HG03066 (cell line): ENCODE data around the gene GBP6.
"Not testable (repeated sequence)": the region's sequence is repeated elsewhere in the genome, so short reads cannot be mapped to it uniquely, and the experiment has no call there.

Source experiments
- ATAC-seq: cut with Tn5 transposase; IDR thresholded peaks from one replicate; pipeline ENCODE4 v1.9.1; 2021; ENCODE audit warnings: low read depth; ENCODE audit not compliant: unreplicated experiment

The GBP6 gene

GRCh38 chr1:89364954-89365550 lies 1.2 kb downstream of the GBP6 start:
- no peak for ATAC-seq

GRCh38 chr1:89367221-89367620 lies 3.4 kb downstream of the GBP6 start:
- no peak for ATAC-seq

- ATAC-seq: no peak
These were observed 5.5 kb downstream of the GBP6 start for GRCh38 chr1:89369331-89369730.

GRCh38 chr1:89373810-89374209 lies 10.0 kb downstream of the GBP6 start:
- not testable (repeated sequence) for ATAC-seq

GRCh38 chr1:89378001-89378400 lies 14.1 kb downstream of the GBP6 start:
- ATAC-seq: no peak

GRCh38 chr1:89381618-89382017 lies 17.8 kb downstream of the GBP6 start:
- no peak for ATAC-seq

- no peak for ATAC-seq
These were observed 18.6 kb downstream of the GBP6 start for GRCh38 chr1:89382479-89382878.

GRCh38 chr1:89383185-89383584 lies 19.3 kb downstream of the GBP6 start:
- ATAC-seq: no peak

GRCh38 chr1:89390707-89391106 lies 26.8 kb downstream of the GBP6 start:
- no peak for ATAC-seq

GRCh38 chr1:89391686-89392085 lies 27.8 kb downstream of the GBP6 start:
- no peak for ATAC-seq

GRCh38 chr1:89394851-89395250 lies 31.0 kb downstream of the GBP6 start:
- ATAC-seq: no peak

GRCh38 chr1:89396902-89397301 lies 33.0 kb downstream of the GBP6 start:
- ATAC-seq: no peak

- ATAC-seq: no peak
These were observed 41.5 kb downstream of the GBP6 start for GRCh38 chr1:89405275-89405929.

GRCh38 chr1:89407360-89407759 lies 43.5 kb downstream of the GBP6 start:
- ATAC-seq: no peak

GRCh38 chr1:89407768-89408167 lies 43.9 kb downstream of the GBP6 start:
- ATAC-seq: not testable (repeated sequence)

- ATAC-seq: no peak
These were observed 61.2 kb downstream of the GBP6 start for GRCh38 chr1:89425056-89425455.

- no peak for ATAC-seq
These were observed 65.2 kb downstream of the GBP6 start for GRCh38 chr1:89429062-89429461.

GRCh38 chr1:89429681-89430080 lies 65.8 kb downstream of the GBP6 start:
- ATAC-seq: not testable (repeated sequence)

GRCh38 chr1:89433421-89433820 lies 69.6 kb downstream of the GBP6 start:
- ATAC-seq: no peak

GRCh38 chr1:89434058-89434780 lies 70.4 kb downstream of the GBP6 start:
- ATAC-seq: not testable (repeated sequence)
